Muscle of arm (tissue), 12 donors: ENCODE measurements around the gene PDE6A. TPM values are rescaled to one million over a fixed set of nuclear protein-coding genes. Genes with fewer than 3 reads are reported as not detected.
A peak's percentile ranks its signal among the peaks of the same experiment; 100 is the strongest.

Source experiments
- DNase-seq: peaks from one replicate; pipeline ENCODE4 v3.0.0-alpha.2; 2013
- polyA plus RNA-seq, 12 donors: library from polyadenylated mRNA; unstranded; fragments of 120-200 nt; gene quantifications; one replicate each; pipeline ENCODE4 v1.2.1, GENCODE V29; 2013; ENCODE audit not compliant: insufficient read length in 12 of 12

PDE6A gene
- polyA plus RNA-seq, 12 donors: 0.04 to 0.12 (median 0.07) TPM; not detected in 4

DNA sequence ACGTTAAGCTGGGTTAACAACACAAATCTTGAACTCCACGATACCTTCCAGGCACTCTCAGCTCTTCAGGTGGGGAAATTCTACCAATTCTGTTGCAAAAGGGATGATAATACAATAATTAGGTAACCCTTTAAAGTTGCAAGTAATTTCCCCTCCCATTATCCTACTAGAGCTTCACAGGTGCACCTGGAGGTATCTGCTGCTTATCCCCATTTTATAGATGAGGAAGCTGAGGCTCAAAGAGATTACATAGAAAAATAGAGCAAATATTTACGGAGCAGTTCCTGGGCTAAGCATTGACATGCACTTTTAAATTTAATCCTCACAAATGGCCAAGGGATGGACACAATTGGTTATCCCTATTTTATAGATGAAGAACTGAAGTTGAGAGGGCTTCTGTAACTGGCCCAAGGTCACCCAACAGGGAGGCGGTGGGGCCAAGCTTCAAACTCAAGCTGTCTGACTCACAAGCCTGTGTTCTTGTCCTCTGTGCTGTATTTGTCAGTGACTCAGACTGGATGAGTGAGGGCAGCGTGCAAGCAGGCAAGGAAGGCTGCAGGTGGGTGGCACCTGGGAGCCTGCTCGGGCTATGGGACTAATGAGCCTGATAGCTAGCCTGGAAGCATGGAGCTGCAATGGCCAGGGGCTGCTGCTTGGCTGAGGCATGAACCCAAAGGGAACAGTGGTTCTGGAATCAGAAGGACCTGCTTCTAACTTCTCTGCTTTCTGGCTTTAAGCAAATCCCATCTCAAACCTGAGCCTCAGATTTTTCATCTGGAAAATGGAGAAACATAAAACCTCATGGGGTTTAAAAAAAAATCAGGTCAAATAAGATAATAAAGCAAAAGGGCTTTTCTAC, 105.5 kb downstream of the PDE6A start:
- DNase-seq: no peak

DNA sequence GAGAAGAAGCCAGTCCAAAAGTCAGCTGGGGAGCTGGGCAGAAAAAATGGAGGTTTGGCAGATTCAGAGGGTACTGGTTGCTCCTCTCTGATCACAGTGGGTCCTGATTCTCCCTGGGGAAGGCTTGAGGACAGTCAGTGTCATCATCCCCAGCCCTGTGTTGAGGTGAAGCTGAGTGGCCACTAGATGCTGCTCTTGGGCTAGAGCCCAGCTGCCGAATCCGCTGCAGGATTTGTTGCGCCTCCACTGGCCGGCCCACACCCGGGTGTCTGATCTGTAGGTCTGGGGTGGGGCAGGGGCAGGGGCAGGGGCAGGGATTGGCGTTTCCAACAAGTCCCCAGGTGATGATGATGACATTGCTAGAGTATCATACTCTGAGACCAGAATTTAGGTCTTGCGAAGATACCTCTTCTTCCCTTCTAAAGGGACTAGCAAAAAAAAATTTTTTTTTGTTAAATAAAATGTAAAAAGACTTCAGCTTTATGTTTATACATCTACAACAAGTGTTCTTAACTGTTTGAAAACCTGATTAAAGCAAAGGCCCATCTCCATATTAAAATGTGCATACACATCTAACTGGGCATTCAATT, 106.8 kb downstream of the PDE6A start:
- DNase-seq: no peak

DNA sequence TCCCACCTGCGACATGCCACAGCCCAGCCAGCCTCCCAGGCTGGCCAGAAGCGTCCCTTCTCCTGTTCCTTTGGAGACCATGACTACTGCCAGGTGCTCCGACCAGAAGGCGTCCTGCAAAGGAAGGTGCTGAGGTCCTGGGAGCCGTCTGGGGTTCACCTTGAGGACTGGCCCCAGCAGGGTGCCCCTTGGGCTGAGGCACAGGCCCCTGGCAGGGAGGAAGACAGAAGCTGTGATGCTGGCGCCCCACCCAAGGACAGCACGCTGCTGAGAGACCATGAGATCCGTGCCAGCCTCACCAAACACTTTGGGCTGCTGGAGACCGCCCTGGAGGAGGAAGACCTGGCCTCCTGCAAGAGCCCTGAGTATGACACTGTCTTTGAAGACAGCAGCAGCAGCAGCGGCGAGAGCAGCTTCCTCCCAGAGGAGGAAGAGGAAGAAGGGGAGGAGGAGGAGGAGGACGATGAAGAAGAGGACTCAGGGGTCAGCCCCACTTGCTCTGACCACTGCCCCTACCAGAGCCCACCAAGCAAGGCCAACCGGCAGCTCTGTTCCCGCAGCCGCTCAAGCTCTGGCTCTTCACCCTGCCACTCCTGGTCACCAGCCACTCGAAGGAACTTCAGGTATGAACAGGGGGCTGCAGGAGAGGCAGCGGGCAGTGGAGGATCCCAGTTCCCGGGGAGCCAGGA, 108.0 kb downstream of the PDE6A start:
- DNase-seq: no peak

DNA sequence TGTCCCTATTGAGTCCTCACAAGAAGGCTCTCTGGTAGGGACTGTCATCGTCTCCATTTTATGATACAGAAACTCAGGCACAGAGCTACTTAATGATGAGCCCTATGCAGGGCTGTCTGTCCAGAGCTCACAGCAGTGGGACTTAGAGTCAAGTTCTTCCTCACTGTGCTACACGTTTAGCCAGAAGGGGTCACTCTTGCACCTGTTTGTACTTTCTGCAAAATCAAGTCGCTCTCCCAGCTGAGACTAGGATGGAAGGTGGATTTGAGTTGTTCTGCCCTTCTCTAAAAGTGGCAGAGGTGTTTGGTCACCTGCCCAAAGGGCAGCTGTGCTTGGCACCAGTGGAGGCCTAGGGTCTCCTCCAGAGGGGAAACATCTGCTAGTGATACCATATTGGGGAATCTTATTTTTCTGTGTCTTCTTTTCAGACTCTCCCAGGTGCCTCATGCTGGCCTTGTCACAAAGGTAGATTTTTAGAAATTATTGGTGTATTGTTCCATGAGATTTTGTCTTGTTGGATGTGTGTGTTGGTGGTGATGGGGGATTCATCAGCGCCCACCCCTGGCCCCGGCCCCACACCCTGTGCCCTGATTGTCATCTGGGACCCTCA, 110.2 kb downstream of the PDE6A start:
- DNase-seq: peak; percentile 81

DNA sequence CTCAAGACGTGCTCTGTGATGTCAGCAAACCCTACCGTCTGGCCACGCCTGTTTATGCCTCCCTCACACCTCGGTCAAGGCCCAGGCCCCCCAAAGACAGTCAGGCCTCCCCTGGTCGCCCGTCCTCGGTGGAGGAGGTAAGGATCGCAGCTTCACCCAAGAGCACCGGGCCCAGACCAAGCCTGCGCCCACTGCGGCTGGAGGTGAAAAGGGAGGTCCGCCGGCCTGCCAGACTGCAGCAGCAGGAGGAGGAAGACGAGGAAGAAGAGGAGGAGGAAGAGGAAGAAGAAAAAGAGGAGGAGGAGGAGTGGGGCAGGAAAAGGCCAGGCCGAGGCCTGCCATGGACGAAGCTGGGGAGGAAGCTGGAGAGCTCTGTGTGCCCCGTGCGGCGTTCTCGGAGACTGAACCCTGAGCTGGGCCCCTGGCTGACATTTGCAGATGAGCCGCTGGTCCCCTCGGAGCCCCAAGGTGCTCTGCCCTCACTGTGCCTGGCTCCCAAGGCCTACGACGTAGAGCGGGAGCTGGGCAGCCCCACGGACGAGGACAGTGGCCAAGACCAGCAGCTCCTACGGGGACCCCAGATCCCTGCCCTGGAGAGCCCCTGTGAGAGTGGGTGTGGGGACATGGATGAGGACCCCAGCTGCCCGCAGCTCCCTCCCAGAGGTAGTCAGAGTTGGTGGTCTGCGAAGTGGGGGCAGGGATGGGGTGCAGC, 111.3 kb downstream of the PDE6A start:
- no peak for DNase-seq

DNA sequence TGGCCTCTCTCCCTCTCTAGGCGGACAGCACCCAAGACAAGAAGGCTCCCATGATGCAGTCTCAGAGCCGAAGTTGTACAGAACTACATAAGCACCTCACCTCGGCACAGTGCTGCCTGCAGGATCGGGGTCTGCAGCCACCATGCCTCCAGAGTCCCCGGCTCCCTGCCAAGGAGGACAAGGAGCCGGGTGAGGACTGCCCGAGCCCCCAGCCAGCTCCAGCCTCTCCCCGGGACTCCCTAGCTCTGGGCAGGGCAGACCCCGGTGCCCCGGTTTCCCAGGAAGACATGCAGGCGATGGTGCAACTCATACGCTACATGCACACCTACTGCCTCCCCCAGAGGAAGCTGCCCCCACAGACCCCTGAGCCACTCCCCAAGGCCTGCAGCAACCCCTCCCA, 112.0 kb downstream of the PDE6A start:
- no peak for DNase-seq

DNA sequence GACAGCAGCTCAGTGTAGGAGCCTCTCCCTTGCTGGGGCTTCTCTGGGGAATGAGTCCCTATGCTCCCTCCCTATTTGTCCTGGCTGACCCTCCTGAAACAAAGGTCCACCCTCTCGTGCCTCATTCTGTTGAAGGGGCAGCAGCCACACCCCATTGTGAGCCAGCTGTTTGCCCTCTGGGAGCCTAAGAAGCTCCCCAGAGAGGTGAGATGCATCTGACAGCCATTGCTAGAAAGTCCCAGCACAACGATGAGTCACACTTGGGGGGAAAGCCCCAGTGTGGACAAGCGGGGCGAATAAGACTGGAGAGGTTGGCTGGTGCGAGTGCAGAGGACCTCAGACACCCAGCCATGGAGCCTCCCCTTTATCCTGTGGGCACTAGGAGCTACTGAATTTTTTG, 113.1 kb downstream of the PDE6A start:
- no peak for DNase-seq

DNA sequence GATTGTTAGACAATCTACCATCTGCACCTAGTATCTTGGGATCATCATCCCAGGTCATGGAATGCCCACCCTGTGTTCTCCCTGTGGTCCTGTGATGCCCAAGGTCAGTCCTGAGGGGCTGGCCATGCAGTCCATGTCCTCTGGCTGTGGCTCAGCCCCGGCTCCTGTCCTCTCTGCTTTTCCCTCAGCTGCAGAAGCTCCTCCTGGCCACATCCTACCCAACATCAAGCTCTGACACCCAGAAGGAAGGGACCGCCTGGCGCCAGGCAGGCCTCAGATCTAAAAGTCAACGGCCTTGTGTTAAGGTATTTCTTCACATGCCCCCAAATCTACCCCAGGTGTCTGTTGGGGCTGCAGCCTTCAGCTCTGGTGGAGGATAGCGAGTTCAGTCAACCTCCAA, 114.0 kb downstream of the PDE6A start:
- DNase-seq: no peak

DNA sequence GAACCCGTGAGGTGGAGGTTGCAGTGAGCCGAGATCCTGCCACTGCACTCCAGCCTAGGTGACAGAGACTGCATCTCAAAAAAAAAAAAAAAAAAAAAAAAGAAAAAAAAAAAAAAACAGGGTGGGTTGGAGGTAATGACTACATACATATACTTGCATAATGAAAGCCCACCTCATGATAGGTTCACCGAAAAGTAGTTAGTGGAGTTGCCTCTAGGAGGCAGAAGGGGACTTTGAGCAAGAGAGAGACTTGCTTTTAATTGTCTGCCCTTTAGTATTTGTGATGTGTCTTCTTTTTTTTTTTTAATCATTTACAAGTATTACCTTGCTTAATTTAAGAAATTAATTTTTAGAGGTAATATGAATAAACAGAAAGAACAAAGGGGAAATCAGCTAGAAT, 114.6 kb downstream of the PDE6A start:
- DNase-seq: no peak

DNA sequence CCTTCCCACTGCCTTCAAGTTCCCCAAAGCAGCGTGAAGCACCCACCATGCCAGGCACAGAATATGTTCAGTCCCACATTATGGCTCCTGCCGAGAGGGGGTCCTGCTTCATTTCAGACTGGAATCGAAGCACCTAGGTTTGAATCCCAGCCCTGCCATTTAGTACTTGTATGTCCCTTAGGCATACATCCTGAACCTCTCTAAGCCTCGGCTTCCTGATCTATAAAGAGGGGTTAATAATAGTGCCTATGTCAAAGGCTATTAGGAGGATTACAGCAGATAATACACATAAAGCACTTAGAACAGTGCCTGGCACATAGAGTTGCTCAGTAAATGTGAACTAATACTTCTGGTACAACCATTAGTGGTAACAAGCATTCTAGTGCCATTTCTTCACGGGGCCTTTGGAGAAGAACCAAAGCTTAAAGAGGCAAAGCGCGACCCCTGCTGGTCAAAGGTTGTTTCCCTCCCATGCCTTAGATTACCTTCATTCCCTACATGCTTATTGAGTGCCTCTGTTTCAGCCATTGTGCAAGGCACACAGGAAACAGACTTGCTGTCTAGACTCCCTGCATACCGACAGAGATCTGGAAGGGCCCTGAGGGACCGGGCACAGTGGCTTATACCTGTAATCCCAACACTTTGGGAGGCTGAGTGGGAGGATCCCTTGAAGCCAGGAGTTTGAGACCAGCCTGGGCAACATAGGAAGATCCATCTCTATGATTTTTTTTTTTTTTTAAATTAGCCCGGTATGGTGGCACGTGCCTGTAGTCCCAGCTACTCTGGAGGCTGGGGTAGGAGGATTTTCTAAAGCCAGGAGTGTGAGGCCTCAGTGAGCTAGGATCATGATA, 116.2 kb downstream of the PDE6A start:
- DNase-seq: peak; percentile 86

DNA sequence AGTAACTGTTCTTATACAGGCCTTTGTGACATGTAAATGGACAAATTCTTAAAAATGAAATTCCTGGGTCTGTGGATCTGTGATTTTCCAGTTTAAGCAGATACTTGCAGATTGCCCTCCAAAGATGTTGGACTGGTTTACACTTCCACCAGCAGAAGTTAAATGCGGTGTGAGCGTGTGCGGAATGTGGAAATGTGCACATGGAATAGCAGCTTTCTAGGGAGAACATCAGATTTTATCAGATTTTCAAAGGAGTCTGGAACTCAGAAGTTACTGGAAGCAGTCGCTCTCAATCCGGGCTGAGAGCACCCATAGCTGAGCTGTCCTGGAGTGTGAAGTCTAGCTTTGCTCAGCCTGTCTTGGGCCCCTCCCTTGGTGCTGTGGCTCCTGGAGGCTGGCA, 117.0 kb downstream of the PDE6A start:
- no peak for DNase-seq

DNA sequence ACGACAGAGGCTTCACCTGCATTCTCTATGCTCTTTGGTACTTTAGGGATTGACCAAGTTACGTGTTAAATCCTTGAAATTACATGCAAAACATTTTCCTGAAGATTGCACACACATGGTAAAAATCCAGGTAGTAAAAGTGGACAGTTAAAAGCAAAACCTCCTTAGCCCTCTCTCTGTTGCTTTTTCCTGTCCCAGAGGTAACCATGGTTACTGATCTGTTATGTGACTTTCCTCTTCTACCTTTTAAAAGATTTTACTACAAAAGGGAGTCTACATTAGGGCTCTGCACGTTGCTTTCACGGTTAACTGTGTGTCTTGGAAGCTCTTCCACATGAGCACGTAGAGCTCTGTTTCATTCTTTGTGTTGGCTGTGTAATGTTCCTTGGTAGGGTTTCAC, 117.5 kb downstream of the PDE6A start:
- no peak for DNase-seq

DNA sequence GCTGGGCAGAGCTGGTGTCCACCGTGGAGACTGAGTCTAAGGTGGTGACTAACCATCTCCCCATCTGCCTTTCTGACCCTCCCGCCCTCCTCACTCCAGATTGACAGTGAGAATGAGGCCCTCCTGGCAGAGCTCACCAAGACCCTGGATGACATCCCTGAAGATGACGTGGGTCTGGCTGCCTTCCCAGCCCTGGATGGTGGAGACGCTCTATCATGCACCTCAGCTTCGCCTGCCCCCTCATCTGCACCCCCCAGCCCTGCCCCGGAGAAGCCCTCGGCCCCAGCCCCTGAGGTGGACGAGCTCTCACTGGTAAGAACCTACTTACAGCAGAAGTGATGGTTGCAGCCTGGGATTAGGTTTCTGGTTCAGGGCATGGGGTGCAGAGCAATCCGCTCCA, 118.0 kb downstream of the PDE6A start:
- DNase-seq: no peak

DNA sequence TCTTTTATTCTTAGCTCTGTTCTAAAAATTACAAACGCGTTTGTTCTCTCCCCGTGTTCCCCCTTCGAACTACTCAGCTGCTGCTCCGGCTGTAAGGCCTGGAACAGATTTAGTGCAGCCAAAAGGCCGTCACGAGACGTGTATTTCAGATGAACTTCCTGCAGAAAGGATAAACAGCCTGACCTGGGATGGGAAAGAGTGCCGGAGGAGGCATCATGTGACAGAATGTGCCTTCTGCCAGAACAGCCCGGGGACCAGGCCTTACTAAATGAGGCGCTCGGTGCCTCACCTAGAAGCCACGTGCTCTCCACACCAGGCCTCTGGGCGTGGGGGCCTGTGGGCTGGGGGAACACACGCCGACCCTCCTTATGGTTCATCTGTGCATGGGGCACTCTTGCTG, 119.7 kb downstream of the PDE6A start:
- DNase-seq: peak; percentile 46

DNA sequence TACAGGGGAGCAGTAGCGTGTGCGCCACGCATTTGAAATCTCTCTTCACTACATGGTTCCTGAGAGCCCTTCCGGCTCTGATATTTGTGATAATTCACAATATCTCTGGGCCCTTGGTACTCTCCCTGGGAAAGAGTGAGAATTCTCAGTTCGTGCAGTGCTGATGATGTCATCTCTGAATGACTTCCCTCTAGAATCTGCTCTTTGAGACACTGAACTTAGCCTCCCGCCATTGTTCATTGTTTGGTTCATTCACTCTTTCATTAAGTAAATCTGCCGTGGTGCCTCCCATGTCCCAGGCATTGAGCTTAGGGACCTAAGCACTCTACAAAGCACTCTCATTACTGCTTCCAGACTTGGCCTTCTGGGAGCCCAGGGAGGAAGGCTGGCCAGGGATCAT, 120.5 kb downstream of the PDE6A start:
- no peak for DNase-seq

DNA sequence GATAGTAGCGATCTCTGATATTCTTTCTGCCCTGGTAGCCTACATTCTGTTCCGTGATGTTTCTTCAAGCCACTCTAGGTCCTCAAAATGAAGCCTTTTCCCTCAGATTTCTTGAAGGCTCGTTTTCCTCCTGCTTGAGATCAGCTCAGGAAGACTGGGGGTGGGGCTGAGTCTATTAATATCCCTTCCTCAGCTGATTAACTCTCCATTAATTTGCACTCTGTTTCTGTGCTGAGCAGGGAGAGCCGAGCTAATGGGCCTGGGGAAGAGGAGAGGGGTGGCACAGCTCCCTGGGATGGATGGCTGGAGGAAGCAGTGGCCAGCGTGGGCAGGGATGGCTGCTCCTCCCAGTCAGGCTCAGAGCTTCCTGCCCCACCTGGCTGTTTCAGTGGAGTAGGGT, 121.2 kb downstream of the PDE6A start:
- DNase-seq: no peak

DNA sequence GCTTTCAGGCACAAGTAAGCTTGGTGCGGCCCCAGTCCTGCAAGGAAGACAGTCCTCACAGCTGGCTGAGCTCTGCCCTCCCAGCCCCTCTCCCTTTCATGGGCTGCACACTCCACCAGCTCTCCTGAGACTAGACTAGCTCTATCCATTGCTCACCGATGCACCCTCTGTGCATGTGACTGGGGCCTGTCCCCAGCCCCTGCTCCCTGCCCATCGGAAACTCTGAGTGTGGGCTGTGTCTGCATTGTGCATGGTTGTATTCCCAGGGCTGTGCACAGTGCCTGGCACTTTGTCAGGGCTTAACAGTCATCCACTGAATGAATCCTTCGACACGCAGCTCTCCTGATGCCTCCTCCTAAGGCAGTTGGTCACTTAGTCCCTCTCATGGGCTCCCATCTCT, 122.3 kb downstream of the PDE6A start:
- DNase-seq: no peak

DNA sequence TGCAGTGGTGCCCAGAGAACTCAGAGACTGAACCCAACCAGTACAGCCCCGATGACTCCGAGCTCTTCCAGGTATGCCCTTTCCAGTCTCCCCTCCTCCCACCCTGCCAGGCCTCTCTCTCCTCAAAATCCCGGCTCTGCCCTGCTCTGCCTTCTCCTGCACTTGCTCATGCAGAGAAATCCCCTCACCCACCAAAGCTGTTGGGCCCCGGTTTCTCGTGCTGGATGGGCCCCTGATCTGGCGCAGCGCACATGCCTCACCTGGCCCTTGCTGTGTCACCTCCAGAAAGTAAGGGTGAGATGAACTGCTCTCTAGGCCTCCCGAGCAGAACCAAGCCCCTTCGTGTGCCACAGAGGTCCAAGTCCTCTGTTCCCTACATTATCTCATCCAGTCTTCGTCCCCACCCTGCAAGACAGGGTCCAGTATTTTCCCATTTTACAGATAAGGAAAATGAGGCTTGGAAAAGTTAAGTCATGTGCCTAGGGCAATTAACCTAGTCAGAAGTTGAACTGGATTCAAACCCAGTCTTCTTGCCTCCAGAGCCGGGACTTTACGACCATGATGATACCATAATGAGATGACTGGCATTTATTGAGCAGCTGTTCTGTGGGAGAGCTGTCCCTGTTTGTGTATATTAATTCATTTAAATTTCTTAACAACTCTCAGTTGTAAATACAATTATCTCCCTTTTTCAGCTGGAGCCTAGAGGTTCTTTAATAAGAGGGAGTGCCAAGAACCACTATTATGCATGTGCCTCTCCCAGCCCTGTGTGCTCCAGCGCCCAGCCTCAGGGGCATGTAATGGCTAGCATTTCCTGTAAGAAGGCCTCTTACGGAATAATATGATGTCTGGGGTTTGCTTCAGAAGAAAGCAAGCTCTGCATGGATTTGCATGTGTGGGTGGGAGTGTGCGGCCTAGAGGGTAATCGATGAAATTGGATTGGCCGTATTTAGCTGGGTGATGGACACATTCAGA, 123.8 kb downstream of the PDE6A start:
- no peak for DNase-seq

DNA sequence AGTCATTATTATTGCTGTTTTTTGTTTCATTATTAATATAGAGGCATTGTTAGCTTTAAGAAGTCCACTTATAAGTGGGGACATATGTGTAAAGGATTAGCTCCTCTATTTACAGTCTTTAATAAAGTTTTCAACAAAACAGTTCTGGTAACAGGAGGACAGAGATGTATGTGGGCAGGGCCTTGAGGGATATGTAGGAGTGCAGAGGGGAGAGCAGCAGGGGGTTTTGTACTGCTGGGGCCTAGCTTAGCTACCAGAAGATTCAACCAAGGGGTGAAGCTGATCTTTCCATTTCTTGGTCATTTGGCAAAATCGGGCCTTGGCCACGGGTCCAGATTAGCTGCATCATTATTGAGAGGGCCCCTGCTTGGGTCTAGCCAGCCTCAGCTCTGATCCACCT, 124.6 kb downstream of the PDE6A start:
- no peak for DNase-seq

DNA sequence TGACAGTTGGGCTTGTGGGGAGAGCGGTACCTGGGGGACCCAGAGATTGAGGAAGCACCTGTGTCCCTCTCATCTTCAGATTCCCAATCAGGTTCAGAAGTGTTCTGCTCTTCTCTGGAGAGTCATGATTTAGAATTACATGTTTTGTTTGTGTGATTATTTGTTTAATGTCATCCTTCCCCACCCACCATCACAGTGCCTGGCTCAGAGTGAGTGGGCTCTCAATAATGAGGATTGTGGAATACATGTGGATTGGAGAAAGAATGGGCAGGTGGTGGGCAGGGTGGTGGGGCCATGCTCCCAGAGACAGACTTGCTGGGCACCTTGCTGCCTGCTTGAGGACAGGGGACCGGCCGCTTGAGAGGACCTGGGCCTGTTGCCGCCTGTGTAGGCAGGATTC, 126.5 kb downstream of the PDE6A start:
- DNase-seq: no peak
